Nucleus accumbens (tissue), 56 donors: ENCODE data around the gene GFOD1.
"Not testable (repeated sequence)": the region's sequence is repeated elsewhere in the genome, so short reads cannot be mapped to it uniquely, and the experiment has no call there.

Experiments
- DNase-seq, 56 donors: peaks; one replicate each; lab custom pipeline; 2025; lab: John Stamatoyannopoulos, UW

The GFOD1 gene

DNA sequence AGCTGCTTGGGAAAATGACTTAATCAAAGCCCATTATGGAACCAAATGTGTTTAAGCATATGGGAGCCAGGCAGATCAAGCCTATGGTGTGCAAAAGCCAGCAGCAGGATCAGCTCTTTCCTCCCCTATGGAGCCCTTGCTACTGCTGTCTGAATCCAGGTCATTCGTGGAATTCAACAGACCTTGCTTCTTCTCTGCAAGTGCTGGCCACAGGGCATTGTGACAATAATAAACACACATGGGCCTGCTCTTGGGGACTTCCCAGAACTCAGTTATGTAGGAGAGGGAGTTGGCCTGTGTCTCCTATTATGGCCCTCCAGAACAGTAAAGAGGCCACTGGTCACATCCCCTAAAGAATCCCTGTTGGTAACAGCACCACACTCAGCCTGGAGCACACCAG lies 18.6 kb downstream of the GFOD1 start:
- no peak for DNase-seq

DNA sequence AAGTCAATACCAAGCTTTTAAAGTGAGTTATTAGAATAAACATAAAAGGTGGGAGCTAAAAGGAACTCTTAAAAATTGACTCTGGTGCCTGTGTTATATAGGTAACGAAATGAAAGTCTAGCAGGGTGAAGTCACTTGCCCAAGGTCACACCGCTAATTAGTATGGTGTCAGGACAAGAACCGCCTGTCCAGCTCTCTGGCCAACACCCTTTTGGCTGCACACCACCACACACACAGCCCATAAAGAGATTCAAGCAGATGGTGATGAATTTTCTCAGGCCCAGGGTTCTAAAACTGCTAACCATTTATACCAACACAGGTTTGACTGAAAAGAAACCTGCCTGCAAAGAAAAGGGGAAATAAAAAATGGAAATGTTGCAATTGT lies 20.2 kb downstream of the GFOD1 start:
- DNase-seq, result no peak

DNA sequence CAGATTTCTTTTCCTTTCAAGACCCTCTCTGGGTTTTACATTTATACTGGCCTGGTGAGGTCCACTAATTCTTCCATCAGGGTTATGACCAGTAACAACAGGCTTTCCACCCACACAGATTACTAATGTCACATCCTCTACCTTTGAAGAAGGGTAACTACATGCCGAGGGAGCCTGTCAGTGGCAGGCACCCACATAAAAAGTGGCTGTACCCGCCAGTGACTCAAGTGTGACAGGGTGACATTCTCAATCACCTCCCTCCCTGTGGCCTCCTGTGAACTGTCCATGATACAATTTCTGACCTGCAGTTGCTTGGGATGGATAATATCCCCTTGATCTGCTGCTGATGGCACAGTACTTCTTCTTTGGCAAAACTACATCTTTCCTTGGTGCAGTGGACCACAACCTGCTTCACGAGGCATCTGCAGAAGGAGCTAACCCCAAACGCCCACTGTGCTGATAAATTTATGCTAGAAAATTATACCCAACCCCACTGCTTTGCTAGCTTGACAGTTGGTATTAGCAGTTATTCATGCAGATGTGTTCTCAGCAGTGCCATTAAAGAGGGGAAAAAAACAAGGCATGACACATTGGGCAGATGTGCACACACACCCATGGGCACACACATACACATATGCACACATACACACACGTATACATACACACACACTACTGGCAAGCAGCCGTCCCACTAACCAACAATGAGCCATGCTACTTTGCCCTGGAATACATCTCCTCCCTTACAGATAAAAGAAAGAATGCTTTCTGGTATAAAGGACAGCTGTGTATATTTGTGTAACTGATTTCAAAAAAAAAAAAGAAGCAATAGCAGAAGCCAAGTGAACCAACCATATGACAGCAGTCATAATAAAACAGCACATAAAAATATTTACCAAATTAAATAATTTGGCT lies 20.8 kb downstream of the GFOD1 start:
- peak in 6 of 56 donors; percentile 9 to 52 (median 18) for DNase-seq

DNA sequence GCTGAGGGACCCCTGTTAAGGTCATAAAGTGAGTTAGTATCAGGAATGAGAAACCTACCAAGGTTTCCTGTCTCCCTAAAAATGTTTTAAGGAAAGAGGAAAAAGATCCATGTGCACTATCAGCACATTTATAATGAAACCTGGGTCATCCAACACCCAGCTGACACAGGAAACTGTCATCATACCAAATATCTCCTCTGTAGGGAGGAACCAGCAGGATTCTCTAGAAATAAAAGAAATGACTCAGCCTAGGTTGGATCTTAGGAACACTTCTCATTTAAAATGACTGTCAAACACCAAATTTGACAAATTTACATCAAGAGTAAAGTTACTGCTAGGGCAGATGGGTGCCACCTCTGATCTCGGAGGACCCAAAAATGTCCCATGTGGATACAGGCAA lies 21.7 kb downstream of the GFOD1 start:
- DNase-seq, result no peak

DNA sequence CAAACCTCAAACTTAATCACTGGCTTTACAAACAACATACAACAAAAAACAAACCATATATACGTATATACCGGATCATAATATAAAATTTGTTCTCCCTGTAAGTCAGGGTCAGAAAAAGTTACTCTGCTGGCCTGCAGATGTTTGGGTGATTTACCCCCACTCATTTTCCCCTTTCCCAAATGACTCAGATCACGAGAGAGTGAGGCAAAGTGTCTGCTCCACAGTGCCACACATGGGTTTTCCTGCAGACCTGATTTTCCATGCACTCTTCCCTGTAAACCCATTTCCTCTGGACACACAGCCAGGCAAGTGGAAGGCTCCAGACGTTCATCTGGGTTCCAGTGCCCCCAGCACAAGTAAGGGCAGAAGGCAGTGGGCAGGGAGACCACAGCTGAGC lies 23.5 kb downstream of the GFOD1 start:
- DNase-seq, result no peak

DNA sequence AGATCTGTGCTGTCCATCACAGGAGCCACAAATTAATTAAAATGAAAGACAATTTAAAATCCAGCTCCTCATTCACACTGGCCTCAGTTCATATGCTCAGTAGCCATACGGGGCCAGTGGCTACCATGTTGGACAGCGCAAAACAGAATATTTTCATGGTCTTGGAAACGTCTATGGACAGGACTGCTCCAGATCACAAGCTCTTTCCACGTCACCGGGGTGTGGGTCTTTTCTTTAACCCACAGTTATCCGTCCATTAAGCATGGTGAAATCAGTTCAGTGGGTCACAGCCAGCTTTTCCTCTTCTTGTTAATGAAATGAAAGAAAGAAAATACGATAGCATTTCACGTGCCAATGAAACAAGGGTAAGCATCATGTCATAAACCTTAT lies 24.1 kb downstream of the GFOD1 start:
- no peak for DNase-seq

DNA sequence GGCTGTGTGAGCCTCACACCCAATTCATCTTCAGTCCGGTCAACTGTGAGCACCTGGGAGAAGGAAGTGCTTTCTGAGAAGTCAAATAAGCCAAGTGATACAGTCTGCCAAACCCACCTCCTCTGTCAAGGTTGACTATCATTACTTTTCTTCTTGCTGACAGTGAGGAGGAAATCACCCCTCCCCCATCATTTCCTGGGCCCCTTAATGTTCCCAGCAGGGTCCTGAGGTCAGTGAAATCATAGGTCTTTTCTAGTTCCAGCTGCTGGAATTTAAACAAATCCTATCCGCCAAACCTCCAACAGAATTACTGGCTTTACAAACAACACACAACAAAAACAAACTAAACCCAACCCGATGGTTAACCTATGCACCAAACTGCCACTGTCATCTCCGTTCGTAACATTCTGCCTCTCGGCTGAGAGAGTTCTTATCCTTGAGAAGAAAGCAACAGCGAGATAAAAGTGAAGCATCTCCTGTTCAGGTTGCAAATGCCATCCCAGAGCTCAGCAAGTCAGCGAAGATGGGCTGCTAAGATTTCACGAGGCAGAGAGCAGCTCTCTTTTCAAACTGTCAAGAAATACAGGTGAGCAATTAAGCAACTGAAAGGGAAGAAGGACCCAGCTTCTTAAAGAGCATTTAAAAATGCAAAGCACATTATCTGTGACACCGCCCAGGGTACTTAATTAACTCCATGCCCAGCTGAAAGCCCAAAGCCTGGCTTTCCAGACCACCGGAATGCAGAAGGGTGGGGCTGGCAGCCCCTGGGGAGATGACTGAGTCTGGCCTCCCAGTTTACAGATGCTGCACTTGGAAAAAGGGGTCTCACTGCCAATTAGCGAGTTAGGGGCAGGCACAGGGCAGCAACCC lies 24.7 kb downstream of the GFOD1 start:
- DNase-seq, result peak in 4 of 56 donors; percentile 11 to 28 (median 22)

DNA sequence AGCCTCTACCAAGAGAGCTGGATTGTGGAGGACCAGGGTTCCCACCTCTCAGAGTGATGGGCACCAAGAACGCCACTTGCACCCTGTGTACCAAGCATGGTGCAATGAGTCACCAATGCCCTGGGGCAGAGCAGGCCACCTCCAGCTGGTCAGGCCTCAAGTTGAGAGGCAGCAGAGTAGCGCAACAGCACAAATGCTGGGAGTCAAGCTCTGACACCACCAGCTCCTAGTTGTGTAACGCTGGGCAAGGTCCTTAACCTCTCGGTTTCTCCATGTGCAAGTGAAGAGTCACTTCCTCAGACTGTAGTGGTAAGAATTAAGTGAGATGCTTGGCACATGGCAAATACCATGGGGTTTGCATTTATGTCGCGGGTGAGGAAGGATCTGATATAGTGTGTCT lies 25.6 kb downstream of the GFOD1 start:
- no peak for DNase-seq

DNA sequence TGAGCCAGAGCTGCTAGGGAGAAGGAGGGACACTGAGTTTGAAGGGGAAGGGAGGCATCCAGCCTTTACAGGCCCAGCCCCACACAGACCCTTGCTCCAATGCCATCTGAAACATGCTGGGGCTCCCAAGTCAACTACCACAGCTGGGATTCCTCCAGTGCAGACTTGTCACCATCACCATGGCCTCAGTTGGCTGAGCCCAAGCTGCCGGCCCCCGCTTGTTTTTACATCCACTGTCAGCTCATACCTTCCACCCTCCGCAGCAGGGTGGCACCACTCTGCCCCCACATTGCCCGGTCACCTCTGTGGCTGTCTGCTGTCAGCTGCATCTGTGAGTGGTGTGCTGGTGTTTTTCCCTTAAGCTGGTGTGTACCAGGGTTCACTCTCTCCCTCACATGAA lies 26.1 kb downstream of the GFOD1 start:
- no peak for DNase-seq

DNA sequence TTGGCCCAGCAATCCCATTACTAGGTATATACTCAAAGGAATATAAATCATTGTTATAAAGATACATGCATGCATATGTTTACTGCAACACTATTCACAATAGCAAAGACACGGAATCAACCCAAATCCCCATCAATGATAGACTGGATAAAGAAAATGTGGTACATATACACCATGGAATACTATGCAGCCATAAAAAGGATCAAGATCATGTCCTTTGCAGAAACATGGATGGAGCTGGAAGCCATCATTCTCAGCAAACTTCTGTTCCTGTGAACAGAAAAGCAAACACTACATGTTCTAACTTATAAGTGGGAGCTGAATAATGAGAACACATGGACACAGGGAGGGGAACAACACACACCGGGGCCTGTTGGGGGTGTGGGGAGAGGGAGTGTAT lies 27.1 kb downstream of the GFOD1 start:
- DNase-seq, result not testable (repeated sequence)

DNA sequence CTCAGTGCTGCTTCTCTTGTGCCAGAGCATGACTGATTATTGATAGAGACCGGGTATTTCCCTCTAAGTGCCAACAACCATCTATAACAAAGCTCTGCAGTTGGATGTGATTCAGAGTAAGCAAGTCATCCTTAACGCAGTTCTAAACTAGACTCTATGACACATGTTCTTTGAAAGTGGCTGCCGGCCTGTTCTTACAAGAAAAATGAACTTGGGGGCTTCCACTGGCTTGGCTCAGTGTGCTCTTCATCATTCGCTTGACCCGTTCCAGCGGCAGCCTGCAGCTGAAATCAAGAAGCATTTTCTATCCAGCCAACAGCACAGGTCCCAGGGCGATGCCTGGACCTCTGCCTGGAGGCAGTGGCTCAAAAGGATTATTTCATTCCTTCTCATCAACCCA lies 29.8 kb downstream of the GFOD1 start:
- peak in 3 of 56 donors; percentile 8 to 46 (median 34) for DNase-seq

DNA sequence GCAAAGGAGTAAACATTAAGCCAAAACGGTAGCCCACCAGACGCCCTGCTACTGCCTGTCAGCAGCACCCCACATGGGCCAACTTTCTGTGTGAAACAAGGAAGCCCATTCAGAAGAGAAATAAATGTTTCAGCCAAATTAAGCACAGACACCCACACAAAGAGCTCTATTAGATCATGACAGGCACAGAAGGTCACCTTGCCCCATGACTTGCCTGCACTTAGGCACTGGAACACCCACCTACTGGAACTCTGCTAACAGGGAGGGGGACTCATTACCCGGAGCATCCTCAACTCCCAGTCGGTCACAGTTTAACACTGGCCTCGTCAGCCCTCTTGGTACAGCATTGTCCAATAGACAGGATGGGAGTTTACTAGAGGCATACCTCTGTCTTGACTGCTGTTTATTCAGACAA lies 31.8 kb downstream of the GFOD1 start:
- DNase-seq, result peak in 23 of 56 donors; percentile 12 to 55 (median 28)

DNA sequence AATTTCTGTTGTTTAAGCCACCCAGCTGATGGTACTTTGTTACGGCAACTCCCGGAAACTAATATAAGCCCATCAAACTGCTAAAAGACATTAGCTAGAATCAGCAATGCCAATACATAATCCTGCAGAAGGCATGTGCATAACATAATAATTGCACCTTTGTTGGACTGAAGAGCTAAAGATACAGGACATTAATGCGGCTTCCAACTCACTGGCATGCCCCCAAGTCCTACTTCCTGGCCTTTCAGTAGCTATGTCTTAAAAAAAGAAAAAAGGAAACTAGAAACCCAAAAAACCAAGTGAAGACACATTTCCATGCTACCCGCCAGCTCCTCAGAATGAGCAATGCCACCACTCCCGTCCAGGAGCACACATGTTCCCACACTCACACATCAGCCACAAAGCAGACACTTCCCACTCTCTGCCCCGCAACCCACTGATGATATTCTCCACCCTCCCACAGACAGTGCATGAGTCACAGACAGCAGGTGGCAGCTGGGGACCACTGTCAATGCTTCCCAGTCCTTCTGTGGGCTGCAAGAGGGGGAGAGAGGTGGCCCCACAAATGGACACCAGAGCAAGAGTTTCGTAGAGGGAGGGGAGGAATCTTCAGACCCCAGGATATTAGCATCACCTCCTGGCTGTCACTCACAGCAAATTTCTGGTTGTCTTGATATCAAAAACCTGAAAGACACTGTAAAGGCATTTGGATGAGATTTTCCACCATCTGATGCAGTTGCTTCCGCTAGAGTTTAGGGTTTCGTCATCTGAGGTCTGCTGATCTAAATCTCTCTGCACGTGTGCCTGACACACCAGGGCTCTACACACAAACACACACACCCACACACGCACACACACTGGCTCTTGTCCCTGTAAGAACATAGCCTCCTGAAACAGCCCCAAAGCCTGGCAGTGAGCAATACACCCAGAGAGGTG lies 32.8 kb downstream of the GFOD1 start:
- peak in 53 of 56 donors; percentile 23 to 88 (median 67) for DNase-seq

DNA sequence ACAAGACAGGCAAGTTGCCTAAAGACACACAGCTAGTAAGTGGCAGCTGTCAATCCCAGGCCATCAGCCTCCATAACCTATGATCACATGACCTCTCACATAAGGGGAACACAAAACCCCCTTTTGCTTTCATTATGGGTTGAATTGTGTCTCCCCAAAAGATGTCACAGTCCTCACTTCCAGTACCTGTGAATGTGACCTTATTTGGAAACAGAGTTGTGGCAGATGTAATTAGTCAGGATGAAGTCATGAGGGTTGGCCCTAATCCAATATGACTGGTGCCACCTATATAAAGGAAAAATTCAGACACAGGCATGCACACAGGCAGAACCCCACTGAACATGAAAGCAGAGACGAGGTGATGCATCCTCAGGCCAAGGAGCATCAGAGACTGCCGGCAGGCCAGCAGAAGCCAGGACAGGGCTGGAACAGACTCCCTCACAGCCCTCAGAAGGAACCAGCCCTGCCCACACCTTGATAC lies 33.6 kb downstream of the GFOD1 start:
- no peak for DNase-seq

DNA sequence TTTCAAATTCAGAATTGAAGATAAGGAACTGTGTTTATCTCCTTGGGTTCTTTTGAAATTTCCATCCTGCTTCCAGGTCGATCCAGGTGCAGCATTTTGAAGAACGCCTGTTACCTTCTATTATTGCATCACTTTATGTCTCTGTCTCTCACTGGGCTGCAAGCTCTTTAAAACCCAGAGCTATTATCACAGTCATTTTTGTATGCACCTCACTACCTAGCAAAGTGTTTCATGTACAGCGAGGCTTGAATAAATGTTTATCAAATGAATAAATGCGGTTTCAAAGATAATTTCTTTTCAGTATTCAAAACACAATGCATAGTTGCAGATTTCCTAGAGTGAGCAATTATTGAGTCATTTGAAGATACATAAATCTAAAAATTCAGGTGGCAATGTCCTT lies 34.2 kb downstream of the GFOD1 start:
- DNase-seq, result no peak

DNA sequence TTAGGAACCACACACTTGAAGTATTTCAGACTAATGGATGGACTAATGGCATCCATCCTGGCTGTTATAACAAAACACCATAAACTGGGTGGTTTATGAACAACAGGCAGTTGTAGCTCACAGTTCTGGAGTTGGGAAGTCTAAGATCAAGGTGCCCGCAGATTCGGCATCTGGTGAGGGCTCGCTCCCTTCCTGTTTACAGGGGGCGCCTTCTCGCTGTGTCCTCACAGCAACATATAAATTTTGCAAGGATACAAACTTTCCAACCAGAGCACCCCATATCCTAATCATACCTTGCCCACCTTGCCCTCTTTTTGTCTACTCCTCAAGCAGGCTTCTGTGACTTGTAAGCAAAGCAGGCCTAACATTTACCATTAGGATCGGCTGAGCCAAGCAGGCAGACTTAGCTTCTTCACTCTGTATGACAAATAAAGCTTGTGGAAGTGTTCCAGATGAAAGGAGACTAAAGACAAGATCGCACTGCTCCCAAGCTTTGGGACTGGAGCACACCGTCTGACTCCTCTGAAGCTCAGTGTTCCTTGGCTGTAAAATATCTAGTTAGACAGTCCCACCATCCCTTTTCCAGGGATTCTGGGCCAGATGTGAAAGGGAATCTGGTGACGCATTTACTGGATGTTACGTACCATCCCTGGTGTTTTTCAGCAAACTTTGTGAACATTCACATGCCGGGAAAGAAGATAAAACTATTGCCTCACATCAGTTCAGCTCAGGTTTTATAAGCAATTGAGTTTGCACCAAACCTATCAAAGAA lies 34.9 kb downstream of the GFOD1 start:
- no peak for DNase-seq

DNA sequence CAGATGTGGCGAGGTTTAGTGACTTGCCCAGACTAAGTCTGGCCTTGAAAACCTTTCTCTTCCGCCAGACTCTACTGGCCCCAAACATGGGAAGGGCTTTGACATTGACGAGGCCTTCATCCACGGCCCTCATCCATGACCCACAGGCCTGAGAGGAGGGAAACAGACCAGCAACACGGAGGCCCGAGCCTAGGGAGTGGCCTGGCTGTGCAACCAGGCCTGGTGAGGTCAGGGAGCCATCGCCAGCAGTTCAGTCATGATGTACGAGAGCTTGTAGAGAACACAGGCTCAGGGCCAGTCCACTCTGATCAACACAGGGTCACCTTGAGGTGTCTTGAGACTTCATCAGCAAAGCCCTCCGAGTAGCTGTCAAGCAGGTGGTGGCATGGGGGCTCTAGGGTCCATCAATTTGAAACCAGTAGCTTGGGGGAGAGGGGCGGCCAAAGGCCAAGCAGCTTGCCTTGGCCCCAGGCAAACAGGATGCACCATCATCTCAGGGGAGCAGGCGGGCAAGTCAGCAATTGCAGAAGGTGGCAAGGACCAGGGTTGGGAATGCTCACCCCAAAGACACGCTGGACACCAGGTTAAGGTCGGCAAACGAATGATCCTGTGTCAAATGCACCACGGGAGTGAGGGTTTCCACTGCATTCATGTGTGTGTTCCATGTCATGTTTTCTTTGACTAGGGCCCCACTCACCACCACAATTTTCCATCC lies 36.1 kb downstream of the GFOD1 start:
- DNase-seq, result no peak

DNA sequence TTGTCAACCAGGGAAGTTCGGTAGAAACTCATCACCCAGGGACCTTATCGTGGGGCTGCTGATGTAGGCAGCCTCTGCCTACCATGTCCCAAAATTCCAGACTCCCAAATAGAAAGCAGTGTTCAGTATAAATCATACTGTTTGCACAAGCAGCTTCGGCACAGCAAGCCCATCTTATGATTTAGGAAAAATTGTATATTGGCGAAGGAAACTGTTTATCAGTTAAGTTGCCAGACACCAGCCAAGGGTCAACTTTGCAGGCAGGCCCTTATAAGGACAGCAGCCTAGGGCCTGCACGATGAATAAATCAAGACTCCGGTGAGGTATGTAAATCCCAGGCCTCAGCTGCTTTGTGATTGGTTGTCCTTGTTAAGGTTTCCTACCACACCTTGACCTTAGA lies 36.8 kb downstream of the GFOD1 start:
- DNase-seq, result no peak
